ENCODE data around the gene ALDH1L2.

The ALDH1L2 gene

GRCh38 chr12:105083031-105083430 lies 1.2 kb downstream of the ALDH1L2 start:
- H3K36me3 ChIP-seq, result no peaks in the 10 kb centered on the region
- no peak overlapping the region for H3K27ac ChIP-seq
- H3K4me3 ChIP-seq (ENCODE audit: low read depth, low read length), result no peak overlapping the region
- TF ChIP-seq CTCF (IDR thresholded peaks at IDR 0.05; ENCODE audit: low read depth, low read length), result no peak
- no peak for DNase-seq
- H3K9me3 ChIP-seq (ENCODE audit: severe bottlenecking), result no peaks in the 10 kb centered on the region
- H3K27me3 ChIP-seq (ENCODE audit: insufficient read depth, low read depth, severe bottlenecking), result no peaks in the 10 kb centered on the region

- H3K27ac ChIP-seq, result no peak overlapping the region
- no peaks in the 10 kb centered on the region for H3K36me3 ChIP-seq
- H3K4me3 ChIP-seq (ENCODE audit: low read depth, low read length), result no peak overlapping the region
- TF ChIP-seq CTCF (IDR thresholded peaks at IDR 0.05; ENCODE audit: low read depth, low read length), result no peak
- no peak for DNase-seq
- H3K27me3 ChIP-seq (ENCODE audit: insufficient read depth, low read depth, severe bottlenecking), result no peaks in the 10 kb centered on the region
- no peaks in the 10 kb centered on the region for H3K9me3 ChIP-seq (ENCODE audit: severe bottlenecking)
Measured at GRCh38 chr12:105078712-105079570, 5.3 kb downstream of the ALDH1L2 start.

GRCh38 chr12:105077435-105077834 lies 6.8 kb downstream of the ALDH1L2 start:
- H3K36me3 ChIP-seq, result no peaks in the 10 kb centered on the region
- TF ChIP-seq CTCF (IDR thresholded peaks at IDR 0.05; ENCODE audit: low read depth, low read length), result no peak
- no peaks in the 10 kb centered on the region for H3K27me3 ChIP-seq (ENCODE audit: insufficient read depth, low read depth, severe bottlenecking)
- DNase-seq, result no peak
- no peak overlapping the region for H3K4me3 ChIP-seq (ENCODE audit: low read depth, low read length)
- H3K9me3 ChIP-seq (ENCODE audit: severe bottlenecking), result no peaks in the 10 kb centered on the region
- H3K27ac ChIP-seq, result no peak overlapping the region

GRCh38 chr12:105076913-105077312 lies 7.3 kb downstream of the ALDH1L2 start:
- Histone ChIP-seq H3K36me3 (no peaks in the 10 kb centered on the region), H3K9me3 (ENCODE audit: severe bottlenecking) (no peaks in the 10 kb centered on the region), H3K27me3 (ENCODE audit: insufficient read depth, low read depth, severe bottlenecking) (no peaks in the 10 kb centered on the region), H3K27ac (no peak overlapping the region), H3K4me3 (ENCODE audit: low read depth, low read length) (no peak overlapping the region)
- no peak for TF ChIP-seq CTCF (IDR thresholded peaks at IDR 0.05; ENCODE audit: low read depth, low read length)
- DNase-seq, result no peak

- Histone ChIP-seq H3K27ac (no peak overlapping the region), H3K36me3 (no peaks in the 10 kb centered on the region), H3K4me3 (ENCODE audit: low read depth, low read length) (no peak overlapping the region), H3K9me3 (ENCODE audit: severe bottlenecking) (no peaks in the 10 kb centered on the region), H3K27me3 (ENCODE audit: insufficient read depth, low read depth, severe bottlenecking) (no peaks in the 10 kb centered on the region)
- no peak for TF ChIP-seq CTCF (IDR thresholded peaks at IDR 0.05; ENCODE audit: low read depth, low read length)
- no peak for DNase-seq
Measured at GRCh38 chr12:105076098-105076497, 8.2 kb downstream of the ALDH1L2 start.
